Amniotic epithelial cell (primary cell): ENCODE measurements around the gene LGR6.
A peak's percentile ranks its signal among the peaks of the same experiment; 100 is the strongest.

Source experiments
- DNase-seq: peaks from one replicate; pipeline ENCODE4 v3.0.0-alpha.2; 2010; ENCODE audit warnings: low read depth

Gene LGR6

GRCh38 chr1:202288177-202288576, 94.6 kb downstream of the LGR6 start:
- no peak for DNase-seq

DNA sequence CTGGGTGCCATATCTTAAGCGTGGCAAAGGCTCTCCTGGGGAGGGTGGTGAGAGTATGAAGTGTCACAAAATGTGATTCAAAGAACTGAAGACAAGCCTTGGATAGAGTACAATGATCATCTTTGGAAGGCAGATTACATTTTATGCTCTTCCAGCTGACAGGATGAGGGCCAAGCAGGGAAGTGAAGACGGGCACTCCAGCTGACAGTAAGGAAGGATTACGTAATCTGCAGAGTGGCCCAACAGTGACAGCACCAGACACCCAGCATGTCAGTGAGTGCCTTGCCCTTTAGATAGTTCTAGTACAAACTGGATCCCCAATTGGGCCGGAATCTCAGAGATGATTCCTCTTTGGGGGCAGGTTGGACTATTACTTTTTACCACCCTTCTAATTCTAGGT, 95.4 kb downstream of the LGR6 start:
- no peak for DNase-seq

- no peak for DNase-seq
Observed at GRCh38 chr1:202291001-202291400, 97.4 kb downstream of the LGR6 start.

DNA sequence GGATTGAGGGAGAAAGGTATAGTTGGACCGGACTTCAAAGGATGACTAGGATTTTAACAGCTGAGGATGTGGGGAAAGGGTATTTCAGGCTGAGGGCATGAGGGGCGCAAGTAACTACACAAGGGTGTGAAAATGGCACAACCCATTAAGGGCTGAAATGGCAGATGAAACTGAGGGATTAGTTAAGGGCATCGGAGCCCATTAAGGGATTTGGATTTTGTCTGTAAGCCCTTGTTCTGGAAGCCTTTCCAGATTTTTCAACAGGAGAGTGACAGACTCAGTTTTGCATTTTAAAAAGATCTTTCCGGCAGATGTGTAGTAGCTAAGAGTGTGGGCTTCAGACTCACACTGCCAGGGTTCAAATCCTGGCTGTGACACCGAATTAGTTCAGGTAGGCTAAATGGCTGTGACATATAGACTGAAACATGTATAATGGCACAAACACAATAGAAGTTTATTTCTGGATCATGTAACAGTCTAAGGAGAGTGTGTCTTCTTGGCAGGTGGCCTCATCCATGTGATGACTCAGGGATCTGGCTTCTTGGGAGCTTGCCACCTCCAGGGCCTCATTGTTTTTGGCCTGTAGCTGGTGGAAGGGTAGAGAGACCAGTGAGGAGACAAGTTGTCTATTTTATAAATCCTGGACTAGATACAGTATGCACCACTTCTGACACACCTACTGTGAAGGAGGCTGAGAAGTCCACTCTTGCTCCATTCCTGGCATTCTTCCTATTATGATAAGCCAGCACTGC, 98.5 kb downstream of the LGR6 start:
- peak; percentile 86 for DNase-seq

DNA sequence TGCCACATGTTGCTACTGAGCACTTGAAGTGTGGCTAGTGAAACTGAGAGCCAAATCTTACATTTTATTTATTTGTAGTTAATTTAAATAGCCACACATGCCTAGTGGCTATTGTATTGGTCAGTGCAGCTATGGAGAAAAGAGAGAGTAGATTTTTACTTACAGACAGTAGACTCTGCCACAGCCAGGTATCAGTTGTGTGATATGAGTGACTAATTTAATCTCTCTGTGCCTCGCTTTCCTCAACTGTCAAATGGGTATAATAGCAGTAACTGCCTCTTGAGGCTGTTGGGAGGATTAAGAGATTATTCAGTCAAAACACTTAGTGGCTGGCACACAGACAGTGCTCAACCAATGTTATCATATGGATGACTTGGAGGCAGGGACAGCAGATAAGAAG, 99.2 kb downstream of the LGR6 start:
- no peak for DNase-seq

DNA sequence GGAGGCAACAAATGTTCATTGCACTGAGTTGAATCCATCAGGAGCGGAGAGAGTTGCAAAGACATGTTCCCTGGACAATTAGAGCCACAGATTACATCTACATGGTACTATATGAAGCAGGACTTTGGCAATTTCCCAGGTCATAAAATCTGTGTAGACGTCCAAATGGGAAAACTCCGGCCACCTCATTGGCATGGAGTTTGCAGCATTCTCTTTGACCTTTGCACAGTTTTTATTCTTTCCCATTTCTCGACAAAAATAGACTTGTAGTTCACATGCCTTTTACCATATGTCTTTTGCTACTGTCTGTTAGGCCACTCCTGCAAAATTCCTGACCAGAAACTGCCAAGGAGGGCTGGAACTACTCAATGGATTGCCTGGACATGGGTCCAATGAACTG, 100.0 kb downstream of the LGR6 start:
- peak; percentile 19 for DNase-seq

GRCh38 chr1:202302166-202302565, 108.6 kb downstream of the LGR6 start:
- DNase-seq = no peak

DNA sequence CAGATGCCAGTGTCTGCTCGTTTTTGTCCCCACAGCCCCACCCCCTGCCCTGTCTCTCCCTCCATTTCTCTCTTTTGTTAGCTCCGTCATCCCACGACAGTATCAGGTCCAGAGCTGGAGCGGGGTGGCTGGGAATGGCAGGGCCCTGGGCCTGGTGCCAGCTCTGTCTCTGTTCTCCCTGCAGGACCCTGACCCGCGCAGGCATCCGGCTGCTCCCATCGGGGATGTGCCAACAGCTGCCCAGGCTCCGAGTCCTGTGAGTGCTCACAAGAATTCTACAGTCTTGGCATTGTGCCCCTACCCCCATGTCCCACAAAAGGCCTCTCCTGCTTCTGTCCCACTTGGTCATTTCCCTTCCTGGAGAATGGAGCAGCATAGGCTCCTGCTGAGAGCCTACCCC, 110.8 kb downstream of the LGR6 start:
- no peak for DNase-seq

DNA sequence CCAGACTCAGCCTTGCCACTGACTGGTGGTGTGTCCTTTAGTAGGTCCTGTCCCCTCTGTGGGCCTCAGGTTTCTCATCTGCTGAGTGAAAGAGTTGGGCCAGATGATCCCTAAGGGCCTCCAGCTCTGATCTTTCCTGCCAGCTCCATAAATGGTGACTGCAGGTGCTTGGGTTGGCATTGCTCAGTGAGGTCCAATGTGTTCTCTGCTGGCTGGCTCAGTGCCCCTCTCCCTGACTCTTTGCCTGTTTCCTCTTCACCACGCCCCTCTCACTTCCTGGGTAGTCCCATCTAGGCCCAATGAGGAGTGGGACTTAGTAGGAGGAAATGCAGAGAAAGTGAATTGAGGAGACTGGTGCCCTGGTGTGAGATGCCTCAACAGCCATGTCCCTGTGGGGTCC, 111.6 kb downstream of the LGR6 start:
- DNase-seq = no peak

DNA sequence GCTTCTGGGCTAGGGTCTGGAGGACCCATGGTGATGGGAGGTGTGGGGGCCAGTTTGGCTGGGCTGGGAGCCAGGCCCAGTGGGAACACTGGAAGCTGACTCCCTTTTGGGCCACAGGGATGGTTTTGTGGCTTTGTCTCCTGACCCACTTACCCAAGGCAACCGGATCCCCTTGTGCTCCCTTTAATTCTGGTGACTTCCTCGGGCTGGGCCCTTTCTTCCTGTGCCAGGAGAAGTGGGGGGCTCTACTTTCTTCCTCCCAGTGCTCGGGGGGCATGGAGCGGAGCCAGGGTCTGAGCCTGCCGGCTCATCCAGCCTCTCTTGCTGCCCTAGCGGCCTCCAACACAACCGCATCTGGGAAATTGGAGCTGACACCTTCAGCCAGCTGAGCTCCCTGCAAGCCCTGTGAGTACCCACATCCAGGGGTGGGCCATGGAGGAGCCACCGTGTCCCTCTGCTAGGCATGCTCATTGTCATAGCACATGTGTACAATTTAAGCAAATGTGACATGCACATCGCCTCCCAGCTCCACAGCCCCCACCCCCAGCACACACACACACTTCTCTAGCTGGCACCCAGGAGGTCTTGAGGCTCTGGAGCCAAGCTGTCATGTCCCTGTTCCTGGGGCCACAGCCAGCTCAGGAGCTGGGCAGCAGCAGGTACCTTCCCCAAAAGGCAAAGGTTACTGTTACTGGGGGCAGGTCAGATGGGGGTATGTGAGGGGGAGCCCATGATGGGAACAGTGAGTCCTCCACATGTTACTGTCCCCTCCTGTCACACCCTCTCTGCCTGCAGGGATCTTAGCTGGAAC, 113.1 kb downstream of the LGR6 start:
- DNase-seq = no peak

DNA sequence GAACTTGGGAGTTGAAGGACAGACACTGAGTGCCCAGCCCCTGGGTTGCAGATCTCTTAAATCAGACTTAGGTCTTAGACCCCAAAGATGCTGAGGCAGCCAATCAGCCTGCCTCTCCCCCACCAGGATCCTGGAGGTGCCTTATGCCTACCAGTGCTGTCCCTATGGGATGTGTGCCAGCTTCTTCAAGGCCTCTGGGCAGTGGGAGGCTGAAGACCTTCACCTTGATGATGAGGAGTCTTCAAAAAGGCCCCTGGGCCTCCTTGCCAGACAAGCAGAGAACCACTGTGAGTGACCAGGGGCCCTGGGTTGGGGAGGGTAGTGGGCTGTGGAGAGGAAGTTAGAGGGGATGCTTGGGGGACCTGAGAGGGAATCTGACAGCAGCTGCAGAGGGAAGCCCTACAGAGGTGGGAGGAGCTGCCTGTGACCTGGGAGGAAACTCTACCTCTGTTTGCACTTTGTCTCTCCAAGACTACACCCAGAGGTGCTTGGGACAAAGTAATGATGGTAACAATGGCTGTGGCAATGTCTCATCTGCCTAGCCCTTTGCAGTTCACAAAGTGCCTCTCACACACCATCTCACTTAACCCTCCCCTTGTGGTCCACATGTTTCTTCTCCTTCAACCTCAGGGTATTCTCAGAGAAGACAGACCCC, 116.6 kb downstream of the LGR6 start:
- no peak for DNase-seq

GRCh38 chr1:202310746-202311145, 117.1 kb downstream of the LGR6 start:
- no peak for DNase-seq

DNA sequence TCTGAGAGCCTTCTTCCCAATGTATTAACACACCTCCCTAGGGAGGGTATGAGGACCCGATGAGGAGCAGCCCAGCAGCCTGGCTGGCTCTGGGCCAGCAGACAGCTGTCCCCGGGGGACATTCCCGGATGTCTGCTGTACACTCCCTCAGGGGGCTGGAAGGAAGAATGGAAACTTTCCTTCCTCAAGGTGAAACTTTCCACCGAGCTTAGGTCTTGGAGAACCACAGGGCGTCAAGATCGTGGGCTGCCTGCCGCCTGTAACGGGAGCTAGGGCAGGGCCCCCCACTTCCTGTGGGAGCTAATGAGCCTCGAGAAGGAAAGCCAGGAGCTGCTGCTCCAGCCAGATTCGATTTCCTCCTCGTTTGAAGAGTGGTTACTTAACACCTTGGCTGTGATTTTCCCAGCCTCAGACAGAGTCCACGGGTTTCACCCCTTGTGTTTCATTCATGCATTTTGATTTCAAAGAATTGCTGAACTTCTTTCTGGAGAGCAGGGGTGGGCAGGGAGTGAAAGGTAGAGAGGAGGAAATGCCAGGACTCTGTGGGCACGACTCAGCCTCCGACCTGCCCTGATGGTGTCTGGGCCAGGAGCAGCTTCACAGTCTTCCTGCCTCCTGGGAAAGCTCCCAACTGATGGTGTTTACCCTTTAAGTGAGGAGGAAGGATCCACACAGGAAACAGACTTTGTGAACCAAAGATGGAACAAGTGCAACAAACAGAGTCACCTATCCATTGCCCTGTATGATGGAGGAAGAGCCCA, 118.5 kb downstream of the LGR6 start:
- no peak for DNase-seq

DNA sequence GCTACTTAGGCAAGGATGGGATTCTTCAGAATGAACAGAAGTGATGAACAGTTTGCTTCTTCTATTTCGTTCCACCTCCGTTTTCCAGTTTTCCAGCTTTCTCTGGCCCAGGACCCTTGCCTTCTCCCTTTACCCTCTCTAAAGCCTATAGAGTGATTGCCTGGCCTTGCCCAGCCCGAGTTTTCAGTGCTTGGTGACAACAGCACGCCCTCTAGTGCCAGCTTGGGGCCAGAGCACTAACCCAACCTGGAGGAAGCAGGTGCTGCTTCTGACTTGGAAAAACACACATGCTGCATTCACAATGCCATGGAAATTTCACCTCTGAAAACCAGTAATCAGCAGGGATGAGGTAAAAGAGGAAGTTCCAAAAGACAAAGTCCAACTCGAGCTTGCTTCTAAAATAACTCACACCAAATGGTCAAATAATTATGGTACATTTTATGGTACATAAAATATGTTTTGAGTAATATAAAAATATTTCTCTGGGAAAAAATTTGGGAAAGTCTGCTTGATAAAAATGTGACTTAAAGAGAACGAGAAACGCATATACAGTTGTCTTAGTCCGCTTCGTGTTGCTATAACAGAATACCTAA, 122.1 kb downstream of the LGR6 start:
- peak; percentile 61 for DNase-seq

DNA sequence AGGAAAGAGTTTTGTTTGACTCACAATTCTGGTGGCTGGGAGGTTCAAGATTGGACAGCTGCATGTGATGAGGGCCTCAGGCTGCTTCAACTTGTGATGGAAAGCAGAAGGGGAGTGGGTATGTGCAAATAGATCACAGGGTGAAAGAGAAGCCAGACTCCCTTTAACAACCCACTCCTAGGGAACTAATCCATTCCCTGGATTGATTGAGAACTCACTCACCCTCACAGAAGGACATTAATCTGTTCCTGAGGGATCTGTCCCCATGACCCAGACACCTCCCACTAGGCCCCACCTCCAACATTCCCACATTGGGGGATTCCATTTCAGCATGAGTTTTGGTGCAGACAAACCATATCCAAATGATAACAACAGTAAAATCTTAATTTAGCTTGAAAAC, 122.6 kb downstream of the LGR6 start:
- DNase-seq = no peak

GRCh38 chr1:202317941-202318925, 124.6 kb downstream of the LGR6 start:
- no peak for DNase-seq

DNA sequence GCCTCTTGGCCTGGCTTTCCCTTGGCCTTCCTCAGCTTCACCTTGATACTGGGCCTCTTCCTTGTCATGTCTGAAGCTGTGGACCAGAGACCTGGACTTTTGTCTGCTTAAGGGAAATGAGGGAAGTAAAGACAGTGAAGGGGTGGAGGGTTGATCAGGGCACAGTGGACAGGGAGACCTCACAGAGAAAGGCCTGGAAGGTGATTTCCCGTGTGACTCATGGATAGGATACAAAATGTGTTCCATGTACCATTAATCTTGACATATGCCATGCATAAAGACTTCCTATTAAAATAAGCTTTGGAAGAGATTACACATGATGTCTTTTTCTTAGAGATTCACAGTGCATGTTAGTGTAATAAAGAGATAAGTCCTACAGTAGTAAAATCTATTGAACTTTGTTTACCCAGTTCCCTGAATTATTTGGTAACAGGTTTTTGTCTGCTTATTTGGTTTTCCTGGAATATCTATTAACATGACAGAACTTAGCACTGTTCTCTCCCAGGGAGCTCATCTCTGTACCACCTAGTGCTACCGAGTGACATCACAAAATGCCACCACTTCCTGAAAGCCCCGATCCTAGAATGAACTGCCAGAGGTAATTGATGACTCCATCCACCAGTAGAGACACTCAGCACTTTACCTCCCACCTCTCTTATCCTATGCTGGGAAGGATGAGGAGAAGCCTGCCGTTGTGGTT, 125.9 kb downstream of the LGR6 start:
- DNase-seq = no peak

DNA sequence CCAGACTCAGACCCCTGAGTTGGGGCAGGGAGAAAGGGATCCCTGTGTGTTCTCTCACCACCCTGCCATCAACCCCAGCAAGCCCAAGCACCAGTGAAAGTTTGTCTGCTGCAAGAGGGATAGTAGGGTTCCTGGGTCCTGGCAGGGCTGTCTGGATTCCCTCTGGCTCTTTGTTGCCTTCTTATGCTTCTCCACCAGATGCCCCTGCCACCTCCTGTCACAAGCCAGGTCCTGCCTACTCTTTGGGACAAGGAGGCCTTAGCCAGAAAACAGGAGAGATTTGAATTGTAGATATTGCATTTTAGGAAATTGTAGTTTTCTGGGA, 126.4 kb downstream of the LGR6 start:
- no peak for DNase-seq

DNA sequence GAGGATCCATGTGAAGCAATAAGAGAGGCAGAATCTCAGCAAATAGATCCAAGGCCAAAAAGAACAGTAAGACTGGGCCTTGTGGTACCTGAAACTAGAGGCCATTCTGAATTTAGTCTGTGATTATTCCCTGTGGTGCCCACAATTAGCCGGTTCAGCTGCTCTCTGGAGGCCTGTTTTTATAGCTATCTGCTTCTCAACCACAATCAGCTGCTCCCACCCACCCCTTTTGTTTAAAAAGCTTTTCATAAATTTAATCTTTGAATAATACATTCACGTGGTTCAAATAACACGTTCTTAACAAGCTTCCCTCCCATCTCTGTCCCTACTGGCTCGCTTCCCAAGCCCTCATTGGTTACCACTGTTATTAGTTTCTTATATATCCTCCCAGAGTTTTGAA, 130.1 kb downstream of the LGR6 start:
- DNase-seq = no peak

DNA sequence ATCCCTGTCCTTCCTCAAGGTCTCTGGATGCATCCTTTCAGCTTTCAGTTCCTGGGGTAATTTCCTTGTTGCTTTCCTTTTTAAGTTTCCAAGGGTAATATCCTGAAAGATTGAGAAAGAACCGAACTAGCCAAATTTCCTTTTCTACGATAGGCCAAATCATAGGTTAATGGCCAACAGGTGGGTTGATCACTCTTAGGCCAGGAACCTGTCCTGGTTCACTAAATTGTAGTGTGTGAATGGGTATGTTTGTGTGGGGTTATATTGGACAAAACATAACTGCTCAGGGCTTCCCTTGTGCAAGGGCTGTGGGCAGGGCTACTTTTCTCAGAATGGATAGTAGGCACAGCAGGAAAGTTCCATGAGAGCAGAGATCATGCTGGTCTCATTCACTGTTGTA, 131.0 kb downstream of the LGR6 start:
- DNase-seq = no peak
